PFSK-1 (cell line): ENCODE data around the gene ABHD11.
A peak's percentile ranks its signal among the peaks of the same experiment; 100 is the strongest.

ENCODE experiments used
- FOXP2 ChIP-seq: optimal IDR thresholded peaks from 2 replicates; pipeline ENCODE3; 2011; ENCODE audit warnings: borderline replicate concordance, control low read depth, inconsistent platforms; ENCODE audit not compliant: insufficient read depth; ENCODE audit errors: extremely low read length, extremely low read depth
- POLR2AphosphoS5 ChIP-seq: IDR thresholded peaks from 2 replicates; pipeline ENCODE4 v1.6.1; 2012; ENCODE audit warnings: low read depth, mild to moderate bottlenecking, control low read depth, low read length, moderate library complexity
- REST ChIP-seq, 2 experiments: IDR thresholded peaks; 2 replicates each; pipeline versions ENCODE4 v1.6.1 to v1.8.0; 2011 to 2012; ENCODE audit warnings: low read depth in 2 of 2, low read length in 2 of 2, control low read depth in 1 of 2, inconsistent platforms in 1 of 2, mild to moderate bottlenecking in 1 of 2, moderate library complexity in 1 of 2; ENCODE audit not compliant: insufficient read depth in 1 of 2
- SIN3A ChIP-seq: IDR thresholded peaks from 2 replicates; pipeline ENCODE4 v1.6.1; 2012; ENCODE audit warnings: mild to moderate bottlenecking, low read length, moderate library complexity, borderline replicate concordance; ENCODE audit not compliant: insufficient read depth
- TAF1 ChIP-seq: IDR thresholded peaks from 2 replicates; pipeline ENCODE4 v1.6.1; 2012; ENCODE audit warnings: low read length, control low read depth, borderline replicate concordance; ENCODE audit not compliant: insufficient read depth

Gene ABHD11

GRCh38 chr7:73741600-73741999 lies 3.0 kb upstream of the ABHD11 start:
- TF ChIP-seq FOXP2 (no peak), SIN3A (no peak), REST (IDR thresholded peaks at IDR 0.05; ENCODE audit: insufficient read depth in 1 of 2, low read depth in 2 of 2, low read length in 2 of 2) (no peak), TAF1 (no peak), POLR2AphosphoS5 (no peak)

DNA sequence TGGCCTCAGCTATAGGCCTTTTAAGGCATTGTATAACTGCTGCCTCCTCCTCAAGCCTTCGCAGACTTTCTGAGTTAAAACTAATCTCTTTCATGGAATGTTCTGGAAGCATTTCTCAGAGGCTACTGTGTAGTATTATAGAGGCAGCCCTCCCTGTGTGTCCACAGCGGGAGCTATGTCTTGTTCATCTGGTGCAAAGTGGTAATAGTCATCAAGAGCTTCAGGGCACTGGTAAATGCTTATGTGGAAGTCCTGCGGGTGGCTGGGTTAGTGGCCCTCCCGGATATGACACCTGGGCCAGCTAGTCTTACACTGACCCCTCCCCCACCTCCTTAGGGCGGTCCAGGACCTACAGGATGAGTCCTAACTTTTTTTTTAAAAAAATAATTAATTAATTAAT lies 2.2 kb upstream of the ABHD11 start:
- no peak for TF ChIP-seq REST (IDR thresholded peaks at IDR 0.05; ENCODE audit: insufficient read depth in 1 of 2, low read depth in 2 of 2, low read length in 2 of 2)
- no peak for TF ChIP-seq FOXP2
- TF ChIP-seq TAF1 = no peak
- TF ChIP-seq SIN3A = no peak
- TF ChIP-seq POLR2AphosphoS5 = no peak

DNA sequence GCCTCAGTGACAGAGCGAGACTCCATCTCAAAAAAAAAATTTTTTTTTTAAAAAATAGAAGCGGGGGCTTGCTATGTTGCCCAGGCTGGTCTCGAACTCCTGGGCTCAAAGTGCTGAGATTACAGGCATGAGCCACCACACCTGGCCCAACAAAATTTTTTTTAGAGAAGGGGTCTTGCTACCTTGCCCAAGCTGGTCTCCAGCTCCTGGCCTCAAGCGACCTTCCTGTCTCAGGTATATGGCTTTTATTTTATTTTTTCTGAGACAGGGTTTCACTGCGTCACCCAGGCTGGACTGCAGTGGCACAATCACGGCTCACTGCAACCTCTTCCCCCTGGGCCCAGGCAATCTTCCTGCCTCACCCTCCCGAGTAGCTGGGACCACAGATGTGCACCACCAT lies 1.6 kb upstream of the ABHD11 start:
- no peak for TF ChIP-seq REST (IDR thresholded peaks at IDR 0.05; ENCODE audit: insufficient read depth in 1 of 2, low read depth in 2 of 2, low read length in 2 of 2)

- no peak for TF ChIP-seq SIN3A
- TF ChIP-seq REST (IDR thresholded peaks at IDR 0.05; ENCODE audit: insufficient read depth in 1 of 2, low read depth in 2 of 2, low read length in 2 of 2) = no peak
- no peak for TF ChIP-seq POLR2AphosphoS5
- TF ChIP-seq FOXP2 = no peak
- no peak for TF ChIP-seq TAF1
Observed at GRCh38 chr7:73739387-73739767, 775 bp upstream of the ABHD11 start.

GRCh38 chr7:73738220-73738611 lies 386 bp downstream of the ABHD11 start:
- TF ChIP-seq TAF1 (no peak), POLR2AphosphoS5 (no peak), SIN3A (no peak), REST (IDR thresholded peaks at IDR 0.05; ENCODE audit: insufficient read depth in 1 of 2, low read depth in 2 of 2, low read length in 2 of 2) (no peak), FOXP2 (peak; percentile 3)
